Mucosa of rectum (tissue), 2 donors: ENCODE results near the gene UNC93A.
"Not testable (repeated sequence)": the region's sequence is repeated elsewhere in the genome, so short reads cannot be mapped to it uniquely, and the experiment has no call there.

Experiments
- H3K27ac ChIP-seq, 2 donors: one replicate each; pipeline ENCODE4 v1.7.0; 2013; ENCODE audit warnings: inconsistent platforms in 2 of 2, low read depth in 2 of 2, low read length in 2 of 2
- H3K27me3 ChIP-seq, 2 donors: one replicate each; pipeline ENCODE4 v1.7.0; 2013; ENCODE audit warnings: low read length in 2 of 2; ENCODE audit not compliant: control insufficient read depth in 2 of 2, insufficient read depth in 2 of 2
- H3K36me3 ChIP-seq, 2 donors: one replicate each; pipeline ENCODE4 v1.7.0; 2013; ENCODE audit warnings: low read length in 2 of 2; ENCODE audit not compliant: control insufficient read depth in 2 of 2, insufficient read depth in 2 of 2
- H3K4me1 ChIP-seq, 2 donors: one replicate each; pipeline ENCODE4 v1.7.0; 2013; ENCODE audit warnings: low read length in 2 of 2, mild to moderate bottlenecking in 1 of 2; ENCODE audit not compliant: control insufficient read depth in 2 of 2, insufficient read depth in 2 of 2
- H3K4me3 ChIP-seq, 2 donors: one replicate each; pipeline ENCODE4 v1.7.0; 2013; ENCODE audit warnings: low read length in 2 of 2
- H3K9ac ChIP-seq, 2 donors: one replicate each; pipeline ENCODE4 v1.7.0; 2013; ENCODE audit warnings: low read length in 2 of 2, low read depth in 1 of 2, mild to moderate bottlenecking in 1 of 2
- H3K9me3 ChIP-seq, 2 donors: one replicate each; pipeline ENCODE4 v1.7.0; 2013; ENCODE audit warnings: low read length in 2 of 2; ENCODE audit not compliant: control insufficient read depth in 2 of 2
- donor health status: healthy.
- donor health status: Normal muscosa, but diverticular disease.

The UNC93A gene

DNA sequence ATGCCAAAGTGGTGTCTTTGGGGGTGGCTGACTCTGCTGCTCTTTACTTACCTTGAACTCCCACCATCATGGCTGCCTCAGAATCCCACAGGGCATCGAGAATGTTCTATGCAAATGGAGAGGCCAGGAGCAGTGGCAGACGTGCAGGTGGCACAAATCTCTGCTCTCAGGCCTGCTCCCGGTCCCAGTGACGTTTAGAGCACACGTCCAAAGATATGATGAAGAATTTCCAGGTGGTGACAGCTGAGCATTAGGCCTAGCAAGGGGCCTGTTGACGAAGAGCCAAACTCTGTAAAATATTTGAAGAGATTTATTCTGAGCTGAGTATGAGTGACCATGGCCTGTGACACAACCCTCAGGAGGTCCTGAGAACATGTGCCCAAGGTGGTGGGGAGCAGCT lies 19.0 kb upstream of the UNC93A start:
- Histone ChIP-seq H3K4me1 (peaks cover 3 to 15% of the 10 kb centered on the region in 2 donors), H3K27ac (no peak overlapping the region)

DNA sequence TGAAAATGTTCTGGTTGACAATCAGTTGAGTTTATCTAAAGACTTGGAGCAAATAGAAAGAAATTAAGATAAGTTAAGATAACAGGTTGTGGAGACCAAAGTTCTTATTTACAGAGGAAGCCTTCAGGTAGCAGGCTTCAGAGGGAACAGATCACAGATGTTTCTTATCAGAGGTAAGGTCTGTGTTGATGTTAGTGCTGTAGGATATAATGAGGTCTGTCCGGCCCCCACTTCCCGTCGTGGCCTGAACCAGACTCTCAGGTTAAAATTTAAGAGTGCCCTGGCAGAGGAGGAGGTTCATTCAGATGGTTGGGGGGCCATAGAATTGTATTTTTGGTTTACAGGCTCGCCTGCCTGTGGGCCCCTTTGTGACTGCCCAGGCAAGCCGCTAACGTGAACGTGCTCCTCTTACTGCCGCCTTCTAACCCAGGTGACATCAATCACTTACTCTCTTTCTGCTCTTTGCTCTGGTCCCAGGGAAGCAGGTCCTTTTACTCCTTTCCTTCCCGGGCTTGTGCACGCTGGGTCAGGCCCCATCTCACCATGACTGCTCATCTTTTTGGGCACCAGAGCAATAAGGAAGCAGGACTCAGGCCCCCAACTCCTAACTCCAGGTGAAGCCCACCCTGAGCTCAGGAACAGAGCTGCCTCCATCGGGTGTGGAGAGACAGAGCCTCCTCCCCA lies 18.3 kb upstream of the UNC93A start:
- Histone ChIP-seq H3K36me3 (no peaks in the 10 kb centered on the region), H3K27ac (no peak overlapping the region), H3K4me3 (no peak overlapping the region), H3K4me1 (peaks cover 3 to 15% of the 10 kb centered on the region in 2 donors), H3K9ac (no peak overlapping the region), H3K9me3 (no peaks in the 10 kb centered on the region), H3K27me3 (no peaks in the 10 kb centered on the region)

More for the DNA sequence above, 19.0 kb upstream of the UNC93A start:
- H3K4me3 ChIP-seq: no peak overlapping the region
- H3K27me3 ChIP-seq: no peaks in the 10 kb centered on the region
- H3K9ac ChIP-seq: no peak overlapping the region
- H3K36me3 ChIP-seq: no peaks in the 10 kb centered on the region
- no peaks in the 10 kb centered on the region for H3K9me3 ChIP-seq

DNA sequence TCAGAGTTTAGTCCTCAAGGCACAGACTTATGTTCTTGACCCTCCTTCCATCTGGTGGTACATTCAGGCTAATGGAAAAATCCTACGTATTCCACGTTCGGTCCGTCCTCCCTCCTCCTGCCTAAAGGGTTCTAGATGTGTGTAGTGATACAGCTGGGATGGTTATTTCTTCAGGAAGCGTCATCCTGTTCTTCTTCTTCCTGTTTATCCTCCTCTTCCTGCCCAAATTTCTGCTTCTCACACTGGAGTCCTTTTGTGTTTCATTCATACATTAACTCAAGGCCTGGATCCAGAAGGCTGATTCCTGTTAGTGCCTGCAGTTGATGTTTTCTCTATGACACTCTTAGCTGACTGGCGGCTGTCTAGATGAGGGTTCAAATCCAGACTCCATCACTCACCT lies 16.8 kb upstream of the UNC93A start:
- no peak overlapping the region for H3K4me3 ChIP-seq
- no peak overlapping the region for H3K27ac ChIP-seq
- H3K4me1 ChIP-seq: peaks cover 3 to 9% of the 10 kb centered on the region in 2 donors
- H3K9ac ChIP-seq: no peak overlapping the region
- no peaks in the 10 kb centered on the region for H3K36me3 ChIP-seq
- H3K9me3 ChIP-seq: no peaks in the 10 kb centered on the region
- no peaks in the 10 kb centered on the region for H3K27me3 ChIP-seq

DNA sequence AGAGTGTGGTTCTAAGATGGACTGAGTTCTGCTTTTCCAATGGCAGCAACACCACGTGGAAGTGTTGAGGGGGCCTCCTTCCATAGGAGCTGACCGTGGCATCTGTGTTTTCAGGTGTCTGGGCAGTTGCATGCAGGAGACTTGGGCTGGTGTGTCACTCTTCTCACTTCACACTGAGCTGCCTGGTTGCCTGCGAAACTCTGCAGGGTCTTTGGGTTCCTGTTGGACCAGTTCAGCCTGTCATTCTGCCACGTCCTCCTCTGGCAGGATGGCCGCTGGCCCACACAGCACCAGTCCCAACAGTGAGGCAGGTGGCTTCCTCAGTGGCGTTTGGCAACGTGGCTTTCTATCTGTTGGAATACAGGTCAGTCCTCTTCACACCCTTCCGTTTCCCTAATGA lies 16.1 kb upstream of the UNC93A start:
- H3K36me3 ChIP-seq: no peaks in the 10 kb centered on the region
- H3K27ac ChIP-seq: no peak overlapping the region
- no peaks in the 10 kb centered on the region for H3K9me3 ChIP-seq
- H3K4me1 ChIP-seq: peaks cover 3 to 9% of the 10 kb centered on the region in 2 donors
- H3K27me3 ChIP-seq: no peaks in the 10 kb centered on the region
- no peak overlapping the region for H3K4me3 ChIP-seq
- H3K9ac ChIP-seq: no peak overlapping the region

DNA sequence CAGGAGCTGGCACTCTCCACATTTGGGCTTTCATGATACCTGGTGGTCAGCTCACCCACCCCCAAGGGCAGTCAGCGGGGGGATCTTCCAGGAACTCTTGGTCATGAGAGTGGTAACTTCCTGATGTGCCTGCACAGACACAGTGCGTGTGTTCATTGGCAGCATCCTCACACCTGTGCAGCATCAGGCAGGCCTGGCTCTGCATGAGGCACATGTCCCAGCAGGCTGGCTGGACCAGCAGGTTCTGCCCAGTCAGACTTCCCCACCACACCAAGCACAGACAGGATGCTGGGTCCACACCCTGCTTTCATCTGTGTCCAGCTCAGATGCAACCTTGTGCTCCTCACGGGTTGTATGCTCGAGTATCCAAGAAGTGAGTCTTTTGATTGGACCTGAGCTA lies 15.7 kb upstream of the UNC93A start:
- Histone ChIP-seq H3K4me3 (no peak overlapping the region), H3K4me1 (peaks cover 3 to 9% of the 10 kb centered on the region in 2 donors), H3K27me3 (no peaks in the 10 kb centered on the region), H3K27ac (no peak overlapping the region), H3K9ac (no peak overlapping the region), H3K9me3 (no peaks in the 10 kb centered on the region), H3K36me3 (no peaks in the 10 kb centered on the region)

DNA sequence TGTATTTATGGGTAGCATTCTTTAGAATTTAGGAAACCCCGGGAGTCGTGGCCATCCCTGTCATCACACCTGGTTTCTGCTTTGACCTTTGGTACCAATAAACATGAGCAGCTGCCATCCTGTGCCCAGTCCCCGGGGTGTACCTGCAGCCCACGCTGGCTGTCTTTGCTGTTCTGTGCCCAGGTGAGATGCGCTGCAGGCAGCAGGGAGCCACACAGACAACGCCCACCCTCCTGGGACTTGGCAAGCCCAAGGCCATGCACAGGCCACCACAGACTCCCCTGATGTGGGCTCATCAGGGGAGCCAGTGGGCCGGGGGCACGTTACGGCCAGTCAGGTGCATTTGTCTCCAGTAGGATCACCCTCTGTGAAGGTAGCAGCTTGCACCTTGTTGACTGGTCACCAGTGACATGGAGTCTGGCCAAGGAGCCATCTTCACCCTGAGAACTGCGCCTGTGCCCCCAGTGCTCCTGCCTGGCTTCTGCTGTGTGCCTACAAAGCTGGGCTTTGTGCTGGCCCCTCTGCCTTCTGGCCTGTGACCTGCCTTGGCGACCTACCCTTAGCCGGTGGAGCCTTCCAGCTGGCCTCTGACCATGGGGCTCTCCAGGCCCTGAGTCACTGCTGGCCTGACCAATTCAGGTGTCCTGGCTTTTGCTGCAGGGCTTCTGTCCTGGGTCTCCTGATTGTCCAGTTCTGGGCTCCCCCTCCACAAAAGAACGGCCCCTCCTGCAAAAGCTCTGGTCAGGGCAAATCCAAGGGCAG lies 14.2 kb upstream of the UNC93A start:
- H3K27me3 ChIP-seq: no peaks in the 10 kb centered on the region
- H3K9me3 ChIP-seq: no peaks in the 10 kb centered on the region
- no peaks in the 10 kb centered on the region for H3K36me3 ChIP-seq
- H3K9ac ChIP-seq: no peak overlapping the region
- peaks cover 0 to 2% of the 10 kb centered on the region in 2 donors for H3K4me1 ChIP-seq
- no peak overlapping the region for H3K4me3 ChIP-seq
- H3K27ac ChIP-seq: no peak overlapping the region

DNA sequence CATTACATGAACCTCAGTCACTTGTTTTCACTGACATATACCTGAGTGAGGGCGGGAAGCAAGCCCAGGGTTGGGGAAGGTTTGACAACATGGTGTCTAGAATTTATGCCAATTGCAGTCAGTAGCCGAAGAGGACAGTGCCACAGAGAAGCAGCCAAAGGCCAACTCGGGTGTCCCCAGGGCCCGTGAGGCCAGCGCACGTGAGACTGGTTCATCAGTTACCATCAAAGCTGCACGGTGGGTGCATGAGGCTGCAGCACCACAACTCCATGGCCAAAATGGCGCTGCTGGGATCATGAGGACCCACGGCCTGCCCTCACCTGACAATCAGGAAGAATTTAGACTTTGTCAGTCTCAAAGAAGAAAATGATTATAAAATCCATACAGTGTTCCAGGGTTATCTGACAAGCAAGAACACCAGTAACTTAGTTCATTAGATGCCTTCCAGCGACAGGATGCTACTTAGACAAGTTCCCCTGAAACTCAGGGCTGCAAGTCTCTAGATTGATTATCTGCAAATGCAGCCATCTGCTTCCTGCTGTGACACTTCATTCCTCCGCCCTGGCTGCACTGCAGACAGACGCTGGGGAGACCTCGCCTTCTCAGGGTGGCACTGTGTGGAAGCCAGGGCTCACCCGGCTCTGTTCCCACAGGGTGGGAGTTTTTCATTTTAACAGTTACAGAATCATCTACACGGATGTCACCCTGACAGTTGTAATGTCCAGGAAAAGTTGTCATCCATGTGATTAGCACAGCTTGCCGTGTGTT lies 12.8 kb upstream of the UNC93A start:
- not testable (repeated sequence) for H3K4me3 ChIP-seq, H3K4me1 ChIP-seq, H3K36me3 ChIP-seq, H3K27me3 ChIP-seq, H3K27ac ChIP-seq, H3K9me3 ChIP-seq, H3K9ac ChIP-seq

DNA sequence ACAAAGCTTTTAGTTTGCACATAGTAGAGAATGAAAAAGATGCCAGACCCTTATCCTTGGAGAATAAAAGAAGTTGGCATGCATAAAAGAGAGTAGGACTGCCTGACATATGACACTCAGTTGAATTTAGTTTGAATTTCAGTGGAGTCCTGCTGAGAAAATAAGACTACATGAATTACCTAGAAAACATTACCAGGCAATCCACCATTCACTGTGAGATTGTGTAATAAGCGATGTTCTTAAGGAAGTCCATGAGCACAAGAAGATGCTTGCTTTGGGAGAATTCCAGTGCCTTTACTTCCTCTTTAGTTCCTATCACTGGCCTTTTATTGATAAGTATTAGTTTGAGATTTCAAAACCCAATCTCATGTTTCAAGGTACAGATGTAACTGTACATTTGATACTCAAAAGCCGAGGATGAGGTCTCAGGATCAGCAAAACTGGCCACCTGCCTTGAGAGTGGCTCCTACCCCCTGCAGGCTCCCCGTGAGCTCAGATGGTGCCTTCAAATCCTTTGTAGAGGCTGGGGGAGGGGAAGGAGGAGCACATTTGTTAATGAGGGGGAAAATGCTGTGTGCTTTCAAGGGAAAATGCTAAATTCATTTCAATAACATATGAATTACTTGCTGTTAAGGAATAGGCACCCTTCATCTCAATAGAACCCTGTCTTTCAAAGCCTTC lies 11.2 kb upstream of the UNC93A start:
- H3K27ac ChIP-seq: no peak overlapping the region
- H3K9me3 ChIP-seq: no peaks in the 10 kb centered on the region
- no peaks in the 10 kb centered on the region for H3K4me1 ChIP-seq
- no peaks in the 10 kb centered on the region for H3K36me3 ChIP-seq
- no peak overlapping the region for H3K9ac ChIP-seq
- H3K27me3 ChIP-seq: no peaks in the 10 kb centered on the region
- no peak overlapping the region for H3K4me3 ChIP-seq

DNA sequence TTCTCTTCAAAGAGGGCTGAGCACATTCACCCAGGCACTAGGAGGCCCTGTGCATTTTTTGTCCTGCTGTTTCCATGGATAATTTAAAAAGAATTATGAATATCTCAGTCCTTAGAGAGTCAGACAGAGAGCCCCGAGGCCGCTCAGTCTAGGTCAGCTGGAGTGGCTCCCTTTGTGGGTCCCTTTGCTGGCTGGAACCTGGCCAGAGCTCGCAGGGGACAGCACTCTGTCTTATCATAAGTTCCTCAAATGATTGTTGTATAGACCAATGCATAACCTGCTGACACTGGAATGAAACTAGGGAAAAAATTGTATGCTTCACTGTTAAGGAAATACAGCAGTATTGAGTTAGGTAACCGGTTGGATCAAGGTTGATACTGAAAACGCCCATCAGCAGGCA lies 10.6 kb upstream of the UNC93A start:
- H3K4me1 ChIP-seq, H3K36me3 ChIP-seq, H3K9ac ChIP-seq, H3K27ac ChIP-seq, H3K4me3 ChIP-seq, H3K9me3 ChIP-seq, H3K27me3 ChIP-seq: not testable (repeated sequence)

DNA sequence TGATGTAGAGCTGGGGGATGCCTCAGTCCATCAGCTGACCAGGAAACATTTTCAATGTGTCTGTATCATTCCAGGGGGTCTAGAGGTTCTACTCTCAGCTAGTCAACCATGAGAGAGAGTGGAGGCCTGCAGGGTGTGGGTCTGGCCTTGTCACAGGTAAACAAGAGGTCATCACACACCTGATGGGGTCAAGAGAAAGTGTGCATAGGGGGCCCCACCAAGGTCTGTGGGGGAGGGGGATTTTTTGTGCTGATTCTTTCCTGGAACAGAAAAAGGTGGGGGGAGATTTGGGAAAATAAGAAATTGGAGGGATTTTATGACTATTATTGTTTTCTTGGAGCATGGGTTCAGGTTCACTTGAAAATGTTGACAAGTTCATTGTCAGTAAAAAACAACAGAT lies 8.9 kb upstream of the UNC93A start:
- H3K4me1 ChIP-seq: peaks cover 0 to 2% of the 10 kb centered on the region in 2 donors
- H3K9ac ChIP-seq: no peak overlapping the region
- H3K4me3 ChIP-seq: no peak overlapping the region
- no peaks in the 10 kb centered on the region for H3K27me3 ChIP-seq
- H3K9me3 ChIP-seq: no peaks in the 10 kb centered on the region
- H3K27ac ChIP-seq: no peak overlapping the region
- H3K36me3 ChIP-seq: no peaks in the 10 kb centered on the region
